OCI-LY3 (cell line): Measurements from ENCODE around the gene ACE.

Experiments used
- CTCF ChIP-seq: fragments of 200-600, 300-600 bp; sonication (generic); IDR thresholded peaks from 2 replicates; pipeline ENCODE4 v1.5.1; 2014; ENCODE audit warnings: antibody characterized with exemption, low read length, low read depth
- EZH2phosphoT487 ChIP-seq: fragments of 200-600 bp; shearing (Covaris generic); IDR thresholded peaks from 2 replicates; pipeline ENCODE4 v1.6.1; 2018; ENCODE audit warnings: antibody characterized with exemption, mixed run types, low read depth

GRCh38 chr17:63500543-63501390 lies 23.9 kb downstream of the ACE start:
- TF ChIP-seq CTCF (no peak), EZH2phosphoT487 (no peak)
